Suppressor macrophage treated with lipopolysaccharide for 4 hours (primary cell): Measurements from ENCODE around the gene F13A1.

Source experiments
- DNase-seq: peaks from one replicate; pipeline ENCODE4 v3.0.0-alpha.2; 2020

The F13A1 gene

DNA sequence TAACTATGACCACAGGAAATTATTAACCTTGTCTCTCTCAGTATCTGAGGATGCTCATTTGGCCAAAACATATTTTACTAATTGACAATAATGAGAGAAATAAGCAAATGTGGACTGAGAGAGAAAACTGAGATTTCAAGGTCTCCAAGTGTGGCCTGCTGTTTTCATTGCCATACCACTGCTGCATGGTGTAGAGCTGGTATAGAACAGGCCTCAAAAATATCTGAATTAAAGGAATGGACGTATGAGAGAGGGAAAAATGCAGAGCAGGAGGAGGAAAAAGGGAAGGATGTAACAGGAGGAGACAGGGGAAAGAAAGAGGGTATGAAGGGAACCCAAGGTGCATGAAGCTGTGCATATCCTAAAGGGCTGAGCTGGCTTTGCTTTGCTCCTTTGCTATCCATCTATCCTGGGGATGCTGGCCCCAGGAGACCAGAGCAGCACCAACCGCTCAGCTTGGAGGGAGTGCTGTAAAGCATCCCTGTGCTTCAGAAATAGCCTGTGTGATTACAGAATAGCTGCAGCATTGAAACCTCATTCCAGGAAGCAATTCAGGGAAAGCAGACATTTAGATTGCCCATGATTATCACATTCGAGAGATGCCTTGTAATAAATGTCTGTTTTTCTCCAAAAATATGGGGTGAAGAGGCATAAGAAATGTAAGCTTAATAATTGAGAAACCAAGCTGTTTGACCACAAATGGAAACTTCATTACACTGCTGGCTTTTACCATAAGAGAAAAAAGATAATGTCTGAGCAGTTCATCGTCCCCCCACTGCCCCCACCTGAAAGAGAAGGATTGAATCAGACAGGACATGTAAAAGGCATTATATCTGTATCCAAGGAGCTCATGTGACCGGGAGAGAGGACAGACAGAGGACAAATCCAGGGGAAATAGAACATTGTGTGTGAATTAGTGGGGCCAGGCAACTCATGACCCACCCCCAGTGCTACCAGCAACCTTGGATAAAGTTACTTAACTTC lies 80.6 kb downstream of the F13A1 start:
- no peak for DNase-seq

GRCh38 chr6:6236730-6237469 lies 83.6 kb downstream of the F13A1 start:
- DNase-seq: no peak

DNA sequence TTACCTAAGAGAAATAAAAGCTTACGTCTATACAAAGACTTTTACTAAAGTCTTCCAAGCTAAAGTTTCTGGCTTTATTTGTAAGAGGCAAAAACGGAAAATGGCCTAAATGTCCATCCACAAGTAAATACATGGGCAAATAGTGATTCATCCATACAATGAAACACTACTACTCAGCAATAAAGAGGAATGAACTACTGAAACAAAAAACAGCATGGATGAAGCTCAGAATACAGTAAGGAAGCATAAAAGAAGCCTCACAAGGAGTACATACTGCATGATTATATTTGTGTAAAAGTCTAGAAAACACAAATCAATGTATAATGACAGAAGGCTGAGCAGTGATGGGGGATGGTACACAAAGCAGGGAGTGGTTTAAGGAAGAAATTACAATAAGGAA lies 84.7 kb downstream of the F13A1 start:
- DNase-seq: no peak

DNA sequence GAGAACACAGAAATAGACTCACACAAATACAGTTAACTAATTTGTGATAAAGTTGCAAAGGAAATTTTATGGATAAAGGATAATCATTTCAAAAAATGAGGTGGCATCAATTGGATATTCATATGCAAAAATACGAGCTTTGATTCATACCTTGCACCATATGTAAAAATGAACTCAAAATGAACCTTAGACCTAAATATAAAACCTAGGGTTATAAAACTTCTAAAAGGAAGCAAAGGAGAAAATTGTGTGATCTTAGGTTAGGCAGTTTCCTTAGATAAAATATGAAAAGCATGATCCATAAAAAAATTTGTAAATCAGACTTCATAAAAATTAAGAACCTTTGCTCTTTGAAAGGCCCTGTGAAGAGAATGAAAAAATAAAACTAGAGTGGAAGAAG lies 85.5 kb downstream of the F13A1 start:
- DNase-seq: no peak

- no peak for DNase-seq
Measured at GRCh38 chr6:6230286-6230685, 90.2 kb downstream of the F13A1 start.

DNA sequence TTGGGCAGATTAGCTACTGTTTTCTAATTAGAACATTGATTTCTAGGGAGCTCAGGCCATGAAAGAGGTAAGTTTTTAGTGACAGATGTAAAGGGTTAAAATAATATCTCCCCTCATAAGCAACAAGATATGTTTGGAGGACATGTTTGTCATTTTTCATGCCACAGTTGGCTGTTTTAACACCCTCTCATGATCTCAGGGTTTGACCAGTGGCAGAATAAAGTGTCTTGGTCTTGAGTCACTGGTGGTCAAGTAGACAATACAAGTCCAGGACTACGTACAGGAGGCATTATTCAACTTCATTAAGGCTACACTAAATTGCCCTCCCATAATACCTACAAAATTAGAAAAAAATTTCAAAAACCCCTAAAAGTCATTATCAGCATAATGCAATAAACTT lies 92.6 kb downstream of the F13A1 start:
- no peak for DNase-seq

- DNase-seq: no peak
Measured at GRCh38 chr6:6225885-6226529, 94.5 kb downstream of the F13A1 start.

GRCh38 chr6:6224933-6225486 lies 95.5 kb downstream of the F13A1 start:
- DNase-seq: no peak

GRCh38 chr6:6221787-6222535 lies 98.5 kb downstream of the F13A1 start:
- peak; percentile 36 for DNase-seq

GRCh38 chr6:6220718-6221117 lies 99.7 kb downstream of the F13A1 start:
- no peak for DNase-seq

- DNase-seq: no peak
Measured at GRCh38 chr6:6219716-6220115, 100.7 kb downstream of the F13A1 start.

- DNase-seq: peak; percentile 29
Measured at GRCh38 chr6:6218759-6219085, 101.7 kb downstream of the F13A1 start.

DNA sequence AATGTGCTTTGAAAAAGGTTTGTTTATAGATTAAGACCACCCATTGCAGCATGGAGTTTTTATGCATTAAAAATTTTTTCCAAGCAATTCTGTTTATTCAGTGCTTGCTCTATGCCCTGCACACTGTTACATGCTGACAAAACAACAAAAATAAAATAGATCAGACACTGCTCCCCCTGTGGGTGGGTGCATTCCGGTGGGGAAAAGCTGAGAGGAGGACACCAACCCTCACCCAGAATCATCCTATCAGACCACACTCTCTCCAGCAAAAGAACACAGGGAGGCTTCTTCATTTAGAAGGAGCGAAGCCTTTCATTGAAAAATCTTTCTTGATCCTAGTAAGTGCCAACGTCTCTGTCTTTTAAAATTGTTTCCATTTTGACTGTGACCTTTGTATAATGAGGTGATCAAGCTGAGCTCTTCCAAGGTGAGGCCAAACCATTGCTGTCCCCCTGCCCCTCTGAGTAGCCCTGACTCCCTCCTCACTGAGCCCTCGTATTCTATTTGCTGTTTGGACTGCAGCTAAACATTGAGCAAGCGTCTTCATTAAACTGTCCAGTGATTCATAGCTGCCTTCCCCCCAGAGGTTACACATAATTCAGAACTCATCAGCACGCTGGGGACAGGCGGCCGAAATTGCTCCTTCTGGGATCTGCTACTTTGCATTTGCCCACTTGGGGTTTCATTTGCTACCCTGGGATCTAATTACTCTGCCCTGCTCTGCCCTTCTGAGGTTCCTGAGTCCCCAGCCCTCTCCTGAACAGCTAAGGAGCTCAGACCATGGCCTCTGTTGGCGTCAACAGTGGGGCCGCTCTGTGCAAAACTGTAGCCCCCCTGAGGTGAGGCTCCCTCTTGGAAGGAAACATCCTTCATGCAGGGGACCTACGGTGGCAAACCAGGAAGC lies 102.4 kb downstream of the F13A1 start:
- DNase-seq: no peak

DNA sequence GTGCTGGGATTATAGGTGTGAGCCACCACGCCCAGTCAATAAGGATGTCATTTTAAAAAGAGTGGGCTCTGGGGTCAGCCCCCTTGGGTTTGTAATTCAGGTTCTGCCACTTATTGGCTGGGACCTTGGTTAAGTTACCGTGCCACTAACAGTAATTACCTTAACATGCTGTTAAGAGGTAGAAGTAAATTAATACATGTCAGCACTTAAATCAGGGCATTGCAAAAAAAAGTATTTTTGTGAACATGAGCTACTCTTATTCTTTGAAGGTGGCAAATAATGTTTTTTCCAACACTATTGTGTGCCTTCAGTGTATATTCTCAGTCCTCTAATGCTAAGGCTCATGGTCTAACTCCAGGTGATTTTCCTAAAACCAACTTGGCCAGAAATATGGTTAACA lies 109.5 kb downstream of the F13A1 start:
- DNase-seq: no peak

DNA sequence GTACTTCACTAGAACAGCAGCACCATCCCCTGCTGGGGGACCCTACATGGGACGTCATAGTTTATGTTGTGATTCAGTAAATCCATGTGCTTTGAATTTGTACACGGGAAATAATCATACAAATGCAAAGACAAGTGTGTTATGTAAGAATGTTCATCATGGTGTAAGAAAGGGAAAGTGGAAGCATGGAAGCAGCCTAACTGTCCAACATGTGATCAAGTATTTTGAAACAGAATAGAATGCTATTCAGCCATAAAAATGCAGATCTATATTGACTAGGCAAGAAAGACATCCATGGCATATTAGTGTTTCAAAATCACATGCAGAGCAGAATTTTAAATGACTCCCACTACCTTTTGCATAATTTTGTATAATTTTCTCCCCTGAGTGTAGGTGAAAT lies 117.6 kb downstream of the F13A1 start:
- DNase-seq: peak; percentile 41

- DNase-seq: no peak
Measured at GRCh38 chr6:6201200-6201599, 119.3 kb downstream of the F13A1 start.

DNA sequence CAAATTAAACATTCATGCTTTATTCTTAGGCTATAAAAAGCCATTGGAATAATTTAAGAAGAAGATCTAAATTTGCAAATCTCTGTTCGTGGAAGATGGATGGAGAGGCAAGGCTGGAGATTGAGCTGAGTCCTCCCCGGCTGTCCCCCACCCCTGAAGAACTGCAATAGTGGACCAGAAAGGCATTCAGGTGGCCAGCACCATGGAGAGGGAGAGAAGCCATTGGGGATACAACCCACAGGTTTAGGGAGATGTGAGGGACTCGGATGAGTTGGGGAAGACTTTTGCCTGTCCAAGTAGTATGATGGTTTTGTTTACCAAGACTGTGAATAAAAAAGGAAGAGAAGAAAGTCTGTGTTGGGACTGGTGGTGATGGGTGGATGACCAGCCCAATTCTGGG lies 120.8 kb downstream of the F13A1 start:
- no peak for DNase-seq

- no peak for DNase-seq
Measured at GRCh38 chr6:6196762-6197161, 123.7 kb downstream of the F13A1 start.

GRCh38 chr6:6195080-6195479 lies 125.4 kb downstream of the F13A1 start:
- DNase-seq: no peak

- DNase-seq: no peak
Measured at GRCh38 chr6:6193221-6193745, 127.2 kb downstream of the F13A1 start.

GRCh38 chr6:6191909-6192308 lies 128.6 kb downstream of the F13A1 start:
- no peak for DNase-seq
